GM12891 (cell line): ENCODE results near the gene GADD45G.
A peak's percentile ranks its signal among the peaks of the same experiment; 100 is the strongest.

ENCODE experiments used
- DNase-seq: peaks from one replicate; pipeline ENCODE4 v3.0.0; 2011; ENCODE audit warnings: low spot score; ENCODE audit not compliant: insufficient read length
- FAIRE-seq: peaks from 2 replicates; lab custom pipeline; 2011; peaks lifted over from hg19 to GRCh38; lab: Jason Lieb, UNC
- PAX5 ChIP-seq: IDR thresholded peaks from 2 replicates; pipeline ENCODE4 v1.6.1; 2011; ENCODE audit warnings: low read length, moderate library complexity, mild to moderate bottlenecking; ENCODE audit not compliant: insufficient read depth, severe bottlenecking
- POLR2A ChIP-seq: IDR thresholded peaks from 2 replicates; pipeline ENCODE4 v1.6.1; 2011; ENCODE audit warnings: low read depth, low read length, control low read depth
- POLR2AphosphoS5 ChIP-seq: IDR thresholded peaks from 2 replicates; pipeline ENCODE4 v1.6.1; 2011; ENCODE audit warnings: low read depth, low read length, control low read depth
- POU2F2 ChIP-seq: IDR thresholded peaks from 2 replicates; pipeline ENCODE4 v1.6.1; 2011; ENCODE audit warnings: low read depth, mild to moderate bottlenecking, control low read depth, low read length, moderate library complexity
- SPI1 ChIP-seq: IDR thresholded peaks from 2 replicates; pipeline ENCODE4 v1.6.1; 2011; ENCODE audit warnings: low read depth, low read length, control low read depth
- TAF1 ChIP-seq: IDR thresholded peaks from 2 replicates; pipeline ENCODE4 v1.6.1; 2011; ENCODE audit warnings: low read depth, low read length, control low read depth

GADD45G gene

GRCh38 chr9:89597711-89598362 lies 7.0 kb upstream of the GADD45G start:
- no peak for TF ChIP-seq POLR2AphosphoS5
- no peak for TF ChIP-seq TAF1
- no peak for TF ChIP-seq SPI1
- TF ChIP-seq POU2F2 = no peak
- no peak for TF ChIP-seq POLR2A
- TF ChIP-seq PAX5 = no peak
- FAIRE-seq (peak; percentile 93), DNase-seq (no peak)

- FAIRE-seq (no peak), DNase-seq (no peak)
- no peak for TF ChIP-seq SPI1
- TF ChIP-seq POU2F2 = no peak
- no peak for TF ChIP-seq POLR2A
- TF ChIP-seq POLR2AphosphoS5 = no peak
- no peak for TF ChIP-seq PAX5
- TF ChIP-seq TAF1 = no peak
Observed at GRCh38 chr9:89598363-89598713, 6.5 kb upstream of the GADD45G start.

GRCh38 chr9:89598926-89599325 lies 5.9 kb upstream of the GADD45G start:
- TF ChIP-seq SPI1 (no peak), POLR2AphosphoS5 (no peak), TAF1 (no peak), POU2F2 (no peak), PAX5 (no peak), POLR2A (no peak)
- FAIRE-seq (no peak), DNase-seq (no peak)

- FAIRE-seq (no peak), DNase-seq (no peak)
- no peak for TF ChIP-seq POLR2A
- TF ChIP-seq TAF1 = no peak
- TF ChIP-seq POLR2AphosphoS5 = no peak
Observed at GRCh38 chr9:89600831-89601230, 4.0 kb upstream of the GADD45G start.

- no peak for TF ChIP-seq PAX5
- TF ChIP-seq POLR2AphosphoS5 = no peak
- TF ChIP-seq SPI1 = no peak
- TF ChIP-seq TAF1 = no peak
- no peak for TF ChIP-seq POLR2A
- no peak for TF ChIP-seq POU2F2
- FAIRE-seq (no peak), DNase-seq (no peak)
Observed at GRCh38 chr9:89601306-89601705, 3.5 kb upstream of the GADD45G start.

- no peak for DNase-seq
- FAIRE-seq = no peak
- no peak for TF ChIP-seq PAX5
- no peak for TF ChIP-seq POLR2AphosphoS5
- TF ChIP-seq TAF1 = no peak
Observed at GRCh38 chr9:89601856-89602562, 2.8 kb upstream of the GADD45G start.

GRCh38 chr9:89602978-89603766 lies 1.6 kb upstream of the GADD45G start:
- FAIRE-seq (peak; percentile 77), DNase-seq (peak; percentile 53)
- TF ChIP-seq SPI1 (no peak), TAF1 (no peak), POLR2A (no peak), POU2F2 (no peak), PAX5 (no peak)

GRCh38 chr9:89603767-89604665 lies 796 bp upstream of the GADD45G start:
- peak; percentile 80 for FAIRE-seq
- no peak for DNase-seq

GRCh38 chr9:89605465-89606048 lies 745 bp downstream of the GADD45G start:
- FAIRE-seq = peak; percentile 87
- DNase-seq = no peak
- TF ChIP-seq SPI1 = no peak
- no peak for TF ChIP-seq TAF1
- TF ChIP-seq POLR2A = no peak
- TF ChIP-seq PAX5 = no peak
- no peak for TF ChIP-seq POU2F2
- no peak for TF ChIP-seq POLR2AphosphoS5

More at GRCh38 chr9:89603767-89604665, 796 bp upstream of the GADD45G start:
- TF ChIP-seq POU2F2 = no peak
- TF ChIP-seq POLR2AphosphoS5 = no peak
- no peak for TF ChIP-seq SPI1
- no peak for TF ChIP-seq PAX5
- TF ChIP-seq TAF1 = no peak
